ENCODE results near the gene DOK3.
"Not testable (repeated sequence)": the region's sequence is repeated elsewhere in the genome, so short reads cannot be mapped to it uniquely, and the experiment has no call there.

DOK3 gene

DNA sequence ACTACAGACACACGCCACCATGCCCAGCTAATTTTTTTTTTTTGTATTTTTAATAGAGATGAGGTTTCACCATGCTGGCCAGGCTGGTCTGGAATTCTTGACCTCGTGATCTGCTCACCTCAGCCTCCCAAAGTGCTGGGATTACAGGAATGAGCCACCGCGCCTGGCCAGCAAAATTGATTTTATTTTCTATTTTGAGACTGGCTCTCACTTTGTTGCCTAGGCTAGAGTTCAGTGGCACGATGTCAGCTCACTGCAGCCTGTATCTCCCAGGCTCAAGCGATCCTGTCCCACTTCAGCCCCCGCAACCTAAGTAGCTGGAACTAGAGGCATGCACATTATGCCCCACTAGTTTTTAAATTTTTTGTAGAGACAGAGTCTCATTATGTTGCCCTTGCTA is 24.8 kb upstream of the DOK3 start:
- DNase-seq (ENCODE audit: low read depth), result not testable (repeated sequence)

DNA sequence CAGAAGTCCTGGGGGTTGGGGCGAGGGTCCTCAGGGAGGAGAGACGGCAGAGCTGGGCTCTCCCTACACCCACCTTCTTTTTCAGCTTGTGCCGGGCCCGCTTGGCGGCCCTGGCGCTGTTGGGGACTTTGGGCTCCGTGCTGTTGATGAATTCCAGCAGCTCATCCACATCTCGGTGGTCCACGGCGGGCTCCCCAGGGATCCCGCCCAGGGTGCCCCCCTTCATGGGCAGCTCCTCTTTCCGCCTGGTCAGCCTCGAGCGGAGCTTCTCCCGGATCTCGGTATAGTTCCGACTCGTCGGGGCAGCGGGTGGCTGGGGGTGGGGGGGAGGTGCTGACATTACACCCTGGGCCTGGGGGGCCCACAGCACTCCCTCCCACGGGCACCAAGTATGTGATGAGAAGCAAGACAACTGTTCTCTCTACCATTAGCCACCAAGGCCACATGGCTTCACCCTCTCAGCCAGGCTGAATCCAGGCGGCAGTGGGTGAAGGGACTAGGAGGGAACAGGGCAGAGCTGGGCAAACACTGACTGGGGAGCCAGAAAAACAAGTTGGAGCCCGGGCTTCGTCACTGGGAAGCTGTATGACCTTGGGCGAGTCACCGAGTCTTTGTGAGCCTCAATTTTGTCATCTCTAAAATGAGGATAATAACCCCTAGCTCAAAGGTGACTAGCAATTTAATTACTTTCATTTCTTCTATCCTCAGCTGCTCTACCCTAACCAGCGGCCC is 21.7 kb upstream of the DOK3 start:
- no peak for DNase-seq (ENCODE audit: low read depth)

DNA sequence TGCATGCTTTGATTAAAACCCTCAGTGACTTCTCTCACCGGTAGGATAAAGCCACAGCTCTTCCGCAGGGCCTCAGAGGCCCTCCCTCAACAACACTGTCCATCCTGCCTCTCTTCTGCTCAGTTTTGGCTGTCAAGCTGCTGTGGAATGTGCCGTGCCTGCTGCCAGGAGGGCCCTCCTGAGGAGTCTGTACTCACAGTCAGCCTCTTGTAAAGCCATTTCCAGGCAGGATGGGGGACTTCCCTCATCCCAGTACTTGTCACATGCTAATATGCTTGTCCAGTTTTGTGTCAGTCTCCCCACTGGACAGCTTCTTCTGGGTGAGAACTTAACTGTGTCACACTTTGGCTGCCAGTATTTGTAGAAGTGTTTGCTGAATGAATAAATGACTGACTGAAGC is 21.0 kb upstream of the DOK3 start:
- no peak for DNase-seq (ENCODE audit: low read depth)

DNA sequence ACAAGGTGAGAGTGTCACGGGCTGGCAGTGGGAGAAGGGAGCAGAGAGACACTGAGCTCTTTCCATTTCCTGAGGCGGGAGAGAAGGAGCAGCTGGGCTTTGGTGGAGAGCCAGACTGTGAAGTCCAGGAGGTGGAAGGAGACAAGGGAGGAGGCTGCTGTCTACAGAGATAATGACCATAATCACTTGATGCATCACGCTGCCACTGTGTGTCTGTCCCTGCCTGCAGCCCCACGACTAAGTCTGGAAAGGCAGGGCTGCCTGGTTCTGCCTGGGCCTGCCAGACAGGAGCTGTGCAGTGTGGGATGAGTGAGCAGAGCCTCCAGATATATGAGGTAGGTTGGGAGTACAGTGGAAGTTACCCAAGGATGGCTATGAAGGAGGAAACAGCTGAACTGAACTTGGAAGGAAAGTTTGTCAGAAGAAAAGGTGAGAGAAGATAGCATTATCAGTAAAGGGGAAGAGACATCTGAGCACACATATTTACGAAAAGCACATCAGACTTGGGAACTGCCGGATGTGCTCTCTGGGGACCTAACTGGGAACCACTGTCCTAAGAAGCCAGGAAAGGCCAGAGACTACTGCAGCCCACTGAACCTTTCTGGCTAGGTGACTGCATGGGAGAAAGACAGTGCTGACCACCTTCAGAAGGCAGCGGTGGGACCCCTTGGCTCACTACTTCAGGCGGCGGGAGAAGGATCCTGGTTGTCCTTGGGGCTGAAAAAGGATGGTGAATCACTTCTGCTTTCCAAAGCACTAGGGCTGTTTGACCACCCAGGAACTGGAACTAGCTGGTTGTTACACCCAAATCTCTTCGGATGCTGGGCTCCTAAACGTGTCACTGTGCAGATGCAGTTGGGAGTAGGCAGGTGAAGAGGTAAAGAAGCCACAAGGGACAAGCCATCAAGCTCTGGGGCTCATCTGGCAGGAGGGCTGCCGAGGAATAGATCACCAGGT is 19.9 kb upstream of the DOK3 start:
- no peak for DNase-seq (ENCODE audit: low read depth)

DNA sequence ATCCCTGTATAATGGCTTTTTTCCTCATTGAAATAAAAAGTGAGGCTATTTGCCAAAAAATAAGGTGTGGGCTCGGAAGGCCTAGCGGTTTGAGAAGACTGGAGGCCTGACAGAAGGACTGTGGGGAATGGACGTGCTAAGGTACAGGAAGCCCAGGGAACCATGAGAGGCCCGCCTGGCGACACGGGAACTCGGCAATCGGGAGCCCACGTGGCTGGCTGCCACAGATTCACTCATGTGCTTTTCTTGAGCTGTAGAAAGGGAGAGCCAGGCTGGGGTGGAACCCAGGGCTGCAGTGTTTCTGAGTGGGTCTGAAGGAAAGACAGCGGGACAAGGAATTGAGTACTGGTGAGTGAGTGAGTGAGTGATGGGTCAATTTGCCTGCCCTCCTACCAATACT is 19.0 kb upstream of the DOK3 start:
- DNase-seq (ENCODE audit: low read depth), result no peak

DNA sequence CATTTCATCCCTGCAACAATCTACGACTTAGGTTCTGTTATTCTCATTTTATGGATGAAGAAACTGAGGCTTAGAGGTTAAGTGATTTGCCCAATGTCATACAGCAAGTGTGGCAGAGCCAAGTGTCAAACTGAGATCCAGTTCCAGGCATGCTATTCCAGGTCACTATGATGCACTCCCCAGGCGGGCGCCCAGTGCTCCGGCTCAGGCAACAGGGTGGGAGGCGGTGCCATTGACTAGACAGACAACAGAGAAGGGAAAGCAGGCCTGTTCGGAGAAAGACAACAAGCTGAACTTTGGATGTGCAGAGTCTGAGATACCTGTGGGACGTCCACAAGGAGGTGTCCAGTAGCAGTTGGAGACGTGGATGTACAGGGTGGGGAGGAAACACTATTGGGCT is 18.0 kb upstream of the DOK3 start:
- no peak for DNase-seq (ENCODE audit: low read depth)

DNA sequence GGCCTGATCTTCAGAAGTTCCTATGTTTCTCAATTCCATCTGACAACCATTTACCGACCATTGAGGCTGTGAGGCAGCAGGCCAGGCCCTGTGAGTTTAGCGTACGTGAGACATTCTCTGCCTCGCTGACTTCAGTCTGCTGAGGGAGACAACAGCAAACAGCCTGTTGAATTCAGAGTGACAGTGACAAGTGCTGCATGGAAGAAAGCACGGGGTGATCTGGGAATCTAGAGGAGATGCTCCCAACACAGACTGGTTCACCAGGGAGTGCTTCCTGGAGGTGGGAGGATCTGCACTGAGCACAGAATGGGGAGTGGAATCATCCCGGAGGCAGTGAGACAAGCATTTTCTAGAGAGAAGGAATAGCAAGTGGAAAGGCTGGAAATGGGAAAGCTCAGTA is 17.2 kb upstream of the DOK3 start:
- no peak for DNase-seq (ENCODE audit: low read depth)

DNA sequence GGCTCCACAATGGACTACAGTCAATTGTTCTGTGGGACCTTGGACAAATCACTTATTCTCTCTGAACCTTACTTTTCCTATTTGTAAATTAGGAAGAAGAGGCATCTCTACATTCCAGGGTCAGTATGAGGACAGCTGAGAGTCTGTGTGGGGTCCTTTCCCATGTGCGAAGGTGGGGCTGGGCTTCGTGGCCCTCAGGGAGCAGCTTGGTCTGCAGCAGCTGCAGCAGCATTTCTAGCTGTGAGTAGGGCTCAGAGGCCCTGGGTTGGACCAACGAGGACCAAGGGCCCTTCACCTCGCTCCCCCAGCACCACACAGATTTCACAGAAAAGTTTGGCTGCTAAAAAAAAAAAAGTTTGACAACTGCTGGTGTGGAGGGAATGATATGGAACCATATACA is 16.6 kb upstream of the DOK3 start:
- no peak for DNase-seq (ENCODE audit: low read depth)

DNA sequence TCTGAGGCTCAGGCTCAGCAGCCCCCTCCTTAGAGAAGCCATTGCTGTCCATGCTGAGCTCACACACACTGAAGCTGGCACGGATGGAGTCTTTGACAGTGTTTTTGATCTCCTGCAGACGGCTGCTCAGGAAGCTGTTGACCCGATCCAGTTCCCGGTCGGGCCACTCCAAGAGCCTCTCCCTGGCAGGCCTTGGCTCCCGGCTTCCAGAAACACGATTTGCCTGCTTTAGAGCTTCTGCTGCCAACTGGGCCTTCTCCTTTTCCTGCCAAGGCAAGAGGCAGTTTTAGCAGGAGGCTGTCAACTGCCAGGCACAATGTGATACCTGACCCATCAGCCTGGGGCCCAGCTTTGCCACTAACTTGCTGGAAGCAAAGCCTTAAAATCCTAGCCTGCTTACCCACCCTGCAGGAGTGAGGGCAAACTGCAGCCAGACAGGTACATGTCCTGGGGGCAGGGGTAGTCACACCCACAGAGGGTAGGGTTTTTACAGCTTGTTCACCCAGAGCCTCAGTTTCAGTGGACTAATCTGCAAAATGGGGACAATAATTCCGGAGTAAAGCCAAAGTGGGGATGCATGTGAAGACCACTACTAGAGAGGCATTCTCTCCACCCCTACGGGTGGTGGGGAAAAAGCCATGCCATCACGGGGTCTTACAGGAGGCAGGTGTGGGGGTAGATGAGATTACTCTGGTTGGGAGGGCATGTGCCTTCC is 15.5 kb upstream of the DOK3 start:
- no peak for DNase-seq (ENCODE audit: low read depth)

DNA sequence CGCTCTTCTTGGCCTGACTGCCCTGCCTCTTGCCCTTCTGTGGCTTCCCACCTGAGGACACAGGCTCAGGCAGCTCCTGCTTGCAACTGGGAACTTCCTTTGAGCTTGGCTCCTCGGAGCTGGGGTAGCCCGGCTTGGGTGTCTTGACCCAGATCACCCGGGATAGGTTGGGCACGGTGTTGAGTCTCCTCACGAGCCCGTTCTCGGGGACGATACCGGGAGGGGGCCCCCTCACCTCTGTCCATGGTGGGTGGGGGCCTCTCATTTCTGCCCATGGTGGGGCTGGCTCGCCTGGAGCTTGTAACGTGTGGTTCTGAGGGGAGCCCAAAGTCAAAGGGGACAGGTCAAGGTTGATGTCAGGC is 14.9 kb upstream of the DOK3 start:
- no peak for DNase-seq (ENCODE audit: low read depth)

DNA sequence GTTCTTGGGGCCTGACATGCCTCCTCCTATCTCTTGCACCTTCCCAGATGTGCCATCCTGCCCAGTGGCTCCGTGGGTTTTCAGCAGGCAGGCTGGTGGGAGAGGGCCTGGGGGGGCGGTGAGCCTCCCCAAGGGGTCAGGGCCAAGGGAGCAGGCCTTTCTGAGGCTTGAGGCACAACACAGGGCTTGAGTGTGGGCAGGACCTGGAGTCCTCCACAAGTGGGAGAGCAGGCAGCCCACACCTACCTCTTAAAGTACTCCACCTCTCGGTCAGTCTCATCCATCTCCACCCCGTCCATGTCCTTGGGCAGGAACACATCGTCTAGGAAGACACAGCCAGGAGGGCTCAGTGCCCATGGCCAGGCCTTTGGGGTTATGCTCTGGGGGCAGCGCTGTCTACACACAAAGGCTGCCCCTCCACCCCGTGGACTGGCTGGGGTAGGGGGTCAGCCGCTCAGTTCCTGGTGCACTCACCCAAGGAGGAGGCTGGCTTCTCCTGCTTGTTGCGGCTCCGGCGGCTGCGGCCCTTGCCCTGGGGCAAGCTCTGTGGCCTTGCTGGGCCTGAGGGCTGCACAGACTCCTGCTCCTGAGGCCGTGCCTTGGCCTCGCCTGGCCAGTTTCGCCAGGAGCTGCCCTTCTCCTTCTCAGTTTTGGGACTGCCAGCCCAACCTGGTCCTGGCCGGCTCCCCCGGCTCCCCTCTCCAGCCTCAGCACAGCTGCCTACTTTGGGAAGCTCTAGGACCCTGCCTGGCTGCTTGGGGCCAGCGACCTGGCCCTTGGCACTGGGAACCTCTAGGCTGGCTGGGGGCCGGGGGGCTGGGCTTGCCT is 14.3 kb upstream of the DOK3 start:
- no peak for DNase-seq (ENCODE audit: low read depth)

DNA sequence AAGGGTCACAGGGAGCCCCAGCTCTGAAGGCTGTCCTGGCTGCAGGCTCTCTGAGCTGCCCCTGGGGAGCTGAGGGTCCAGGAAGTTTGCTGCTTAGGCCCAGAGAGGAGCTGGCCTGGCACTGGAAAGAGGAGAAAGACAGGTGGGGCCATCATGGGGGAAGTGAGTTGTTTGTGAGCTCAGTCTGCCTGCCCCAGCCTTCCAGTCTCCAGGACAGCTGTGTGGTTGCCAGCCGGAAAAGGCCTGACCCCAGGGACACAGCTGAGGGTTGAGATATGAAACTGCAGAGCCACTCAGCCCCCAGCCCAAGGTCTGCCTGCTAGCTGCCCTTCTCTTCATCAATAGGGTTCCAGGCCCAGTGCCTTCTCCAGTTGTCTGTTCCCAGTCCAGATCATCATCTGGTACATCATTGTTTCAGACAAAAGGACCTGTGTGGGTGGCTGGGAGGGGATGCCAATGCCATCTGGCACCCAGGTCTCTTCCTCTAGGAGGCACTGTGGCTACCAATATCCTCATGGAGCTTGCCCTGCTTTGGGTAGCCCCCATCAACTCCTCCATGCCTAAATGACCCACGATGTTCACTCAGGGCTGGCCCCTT is 11.4 kb upstream of the DOK3 start:
- no peak for DNase-seq (ENCODE audit: low read depth)

DNA sequence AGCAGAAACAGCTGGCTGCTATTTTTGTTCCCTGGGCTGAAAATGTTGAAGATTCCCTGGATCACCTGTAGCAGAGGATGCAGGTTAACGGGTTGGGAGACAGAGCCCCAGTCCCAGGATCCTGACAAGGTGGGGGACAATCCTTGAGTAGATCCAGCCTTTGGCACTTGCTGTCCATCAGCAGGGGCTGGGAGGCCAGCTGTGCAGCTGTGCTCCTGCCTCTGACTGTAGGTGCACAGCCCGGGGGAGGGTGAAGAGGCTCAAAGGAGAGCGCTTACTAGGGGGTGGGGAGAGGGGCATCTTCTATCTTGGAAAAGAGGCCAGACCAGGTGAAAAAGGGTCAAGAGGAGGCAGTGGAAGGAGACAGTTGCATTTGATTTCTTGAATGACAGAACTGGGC is 10.6 kb upstream of the DOK3 start:
- DNase-seq (ENCODE audit: low read depth), result no peak

DNA sequence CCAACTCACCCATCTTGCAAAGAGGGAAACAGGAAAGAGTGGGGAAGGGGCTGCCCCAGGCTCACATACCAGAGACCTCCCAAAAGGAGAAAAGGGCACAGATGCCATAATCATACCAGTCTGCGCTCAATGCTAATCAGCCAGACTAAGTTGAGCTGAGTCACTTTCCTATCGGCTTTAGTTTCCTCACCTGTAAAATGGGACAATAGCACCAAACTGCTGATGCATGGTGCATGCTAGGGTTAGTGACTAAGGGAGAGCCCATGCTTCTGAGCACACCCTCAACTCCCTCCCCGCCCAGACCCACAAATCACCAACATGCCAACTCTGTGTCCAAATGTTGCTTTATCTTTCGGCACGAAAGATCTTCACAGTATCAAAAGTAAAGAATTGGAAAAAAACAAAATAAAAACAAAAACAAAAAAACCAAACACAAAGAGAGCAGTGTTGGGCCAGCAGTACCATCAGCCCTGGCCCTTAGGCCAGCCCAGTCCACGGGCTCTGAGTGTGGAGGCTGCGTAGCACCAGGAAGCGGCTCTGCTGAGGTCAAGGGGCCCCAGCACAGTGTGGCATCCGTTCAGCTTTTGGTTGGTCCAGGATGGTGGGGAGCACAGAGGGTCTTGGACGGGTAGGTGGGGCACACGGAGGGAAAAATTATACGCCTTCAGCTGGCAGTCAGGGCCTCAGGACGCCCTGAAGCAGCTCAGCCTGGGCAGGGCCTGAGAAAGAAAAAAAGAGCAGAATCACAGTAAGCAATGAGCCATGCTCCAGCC is 10.0 kb upstream of the DOK3 start:
- no peak for DNase-seq (ENCODE audit: low read depth)

DNA sequence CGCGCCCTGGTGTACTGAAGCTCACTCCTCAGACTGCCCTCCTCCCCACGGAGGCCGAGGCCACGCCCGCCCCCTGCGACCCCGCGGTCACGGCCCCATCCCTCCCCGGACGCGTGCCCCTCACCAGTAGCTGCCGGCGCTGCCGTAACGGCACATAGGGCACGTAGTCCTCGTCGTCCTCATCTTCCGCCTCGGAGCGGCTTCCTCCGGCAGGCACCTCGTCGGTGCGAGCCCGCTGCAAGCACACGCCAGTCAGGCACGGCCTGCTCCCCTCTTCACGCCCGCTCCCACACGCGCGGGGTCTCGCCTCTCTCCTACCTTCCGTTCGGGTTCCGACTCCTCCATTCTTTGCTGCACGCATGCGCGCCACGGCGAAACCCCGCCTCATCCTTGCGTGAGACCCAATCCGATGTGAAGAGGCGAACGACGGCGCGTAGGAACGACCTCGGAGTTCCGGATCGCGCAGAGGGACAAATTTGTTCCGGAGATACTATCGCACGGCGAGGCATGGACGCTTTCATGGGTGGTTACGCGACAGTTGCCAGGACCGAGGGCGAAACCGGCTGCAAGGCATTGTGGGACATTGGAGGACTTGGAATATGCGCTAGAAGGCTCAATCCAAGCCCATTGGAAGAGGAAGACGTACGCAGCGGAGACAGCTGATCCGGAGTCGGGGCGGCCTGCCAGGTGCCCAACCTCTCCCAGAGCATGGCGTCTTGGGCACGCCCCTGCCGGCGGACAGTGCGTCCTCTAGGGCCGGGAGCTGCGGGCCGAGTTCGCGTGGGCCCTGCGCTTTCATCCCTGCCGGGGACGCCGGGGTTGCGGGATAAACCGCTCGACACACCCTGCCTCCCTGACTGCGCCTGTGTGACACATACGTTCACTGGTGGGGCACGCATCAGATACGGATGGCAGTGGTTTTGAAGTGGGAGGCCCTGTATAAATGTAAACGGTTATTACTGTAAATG is 7.3 kb upstream of the DOK3 start, which contains the start of gene DDX41:
TSS of gene DDX41 (minus strand) at position 361 of the 968 bp plus-strand sequence. CDS start at position 345, 16 bp downstream.
- peak; percentile 94 for DNase-seq (ENCODE audit: low read depth)

DNA sequence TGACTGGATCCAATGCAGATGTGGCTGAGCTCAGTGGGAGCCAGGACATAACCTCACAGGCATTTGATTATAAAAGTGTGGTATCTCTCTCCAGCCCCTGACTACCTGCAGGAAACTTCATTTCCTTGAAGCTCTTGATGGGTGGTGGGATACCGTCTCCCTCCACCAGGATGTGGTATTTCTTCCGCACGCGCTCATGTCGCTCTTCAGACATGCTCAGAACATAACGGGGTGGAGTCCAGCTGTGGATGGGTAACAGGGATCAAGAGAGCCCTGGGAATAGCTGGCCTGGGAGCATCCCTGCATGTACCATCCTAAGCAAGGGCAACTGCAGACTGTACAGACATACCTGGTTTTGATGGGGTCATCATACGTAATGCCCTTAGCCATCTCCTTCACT is 6.0 kb upstream of the DOK3 start:
- DNase-seq (ENCODE audit: low read depth), result no peak

DNA sequence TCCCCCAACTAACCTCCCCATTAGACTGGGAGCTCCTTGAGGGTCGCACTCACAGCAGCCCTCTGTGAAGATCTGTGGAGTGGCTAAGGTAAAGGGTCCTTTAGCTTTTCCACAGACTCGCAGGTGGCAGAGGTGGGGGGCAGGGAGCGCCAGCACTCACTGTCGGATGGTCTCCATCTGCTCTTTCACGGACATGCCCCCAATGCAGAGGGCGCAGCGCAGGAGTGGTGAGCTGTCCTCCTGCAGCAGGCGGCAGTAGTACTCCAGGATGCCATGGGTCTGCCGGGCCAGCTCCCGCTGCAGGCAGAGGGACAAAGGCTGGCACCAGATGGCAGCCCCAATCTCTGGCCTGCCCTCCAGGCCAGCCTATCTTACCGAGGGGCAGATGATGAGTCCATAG is 4.9 kb upstream of the DOK3 start:
- no peak for DNase-seq (ENCODE audit: low read depth)

DNA sequence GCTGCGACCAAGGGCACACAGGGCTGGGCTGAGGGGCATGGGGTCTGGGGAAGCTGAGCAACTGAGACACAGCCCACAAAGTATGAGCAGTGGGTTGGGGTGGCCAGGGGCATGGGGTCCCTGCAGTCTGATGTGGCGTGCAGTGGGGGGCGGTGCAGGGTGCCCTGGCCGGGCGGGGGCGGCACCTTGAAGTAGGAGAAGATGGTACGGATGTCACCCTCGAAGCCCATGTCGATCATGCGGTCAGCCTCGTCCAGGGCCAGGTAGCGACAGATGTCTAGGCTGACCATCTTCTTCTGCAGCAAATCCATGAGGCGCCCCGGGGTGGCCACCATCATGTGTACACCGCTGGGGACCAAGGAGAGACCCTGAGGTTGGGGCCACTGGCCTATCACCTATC is 3.9 kb upstream of the DOK3 start:
- DNase-seq (ENCODE audit: low read depth), result no peak

DNA sequence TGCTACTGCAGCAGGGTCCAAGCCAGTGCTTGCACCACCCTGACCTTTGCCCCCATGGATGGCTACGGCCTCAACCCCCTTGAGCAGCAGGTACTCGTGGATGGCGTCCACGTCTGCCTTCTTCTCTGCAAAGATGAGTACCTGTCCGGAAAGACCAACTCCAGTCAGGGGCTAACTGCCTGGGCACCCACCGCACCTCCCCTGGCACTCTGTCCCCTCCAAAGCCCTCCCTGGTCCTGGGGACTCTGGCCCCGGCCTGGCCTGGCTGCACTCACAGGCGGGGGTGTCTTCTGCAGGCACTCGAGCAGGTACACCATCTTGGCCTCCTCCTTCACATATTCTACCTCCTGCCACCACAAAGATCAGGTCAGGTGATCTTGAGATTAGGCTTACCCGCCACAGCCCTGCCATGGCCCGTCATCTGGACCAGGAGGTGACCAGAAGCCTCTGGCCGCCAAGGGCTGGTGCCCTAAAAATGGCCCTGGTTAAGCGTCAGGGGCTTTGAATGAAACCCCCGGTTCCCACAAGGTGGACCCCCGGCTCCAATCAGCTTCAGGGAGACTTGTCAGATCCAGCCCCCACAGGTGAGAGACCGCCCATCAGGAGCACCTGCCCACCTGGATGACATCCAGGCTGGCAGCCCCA is 3.2 kb upstream of the DOK3 start:
- DNase-seq (ENCODE audit: low read depth), result no peak
